Measurements from ENCODE around the gene GREM2.

- TF ChIP-seq GATA2 (IDR thresholded peaks at IDR 0.05; ENCODE audit: low read depth, low read length): no peak
- TF ChIP-seq GATA3 (IDR thresholded peaks at IDR 0.05; ENCODE audit: low read depth, low read length): no peak
Measured at GRCh38 chr1:240495601-240496000, 116.4 kb downstream of the GREM2 start.

Measured in SH-SY5Y (cell line).